Erythroblast (primary cell): ENCODE data around the gene TNFRSF18.

ENCODE experiments used
- GATA1 ChIP-seq: IDR thresholded peaks from 2 replicates; pipeline ENCODE4 v1.6.1; 2011; ENCODE audit warnings: low read depth, mild to moderate bottlenecking, control low read depth, low read length, moderate library complexity
- POLR2A ChIP-seq: IDR thresholded peaks from 2 replicates; pipeline ENCODE4 v1.6.1; 2011; ENCODE audit warnings: mild to moderate bottlenecking, low read length

DNA sequence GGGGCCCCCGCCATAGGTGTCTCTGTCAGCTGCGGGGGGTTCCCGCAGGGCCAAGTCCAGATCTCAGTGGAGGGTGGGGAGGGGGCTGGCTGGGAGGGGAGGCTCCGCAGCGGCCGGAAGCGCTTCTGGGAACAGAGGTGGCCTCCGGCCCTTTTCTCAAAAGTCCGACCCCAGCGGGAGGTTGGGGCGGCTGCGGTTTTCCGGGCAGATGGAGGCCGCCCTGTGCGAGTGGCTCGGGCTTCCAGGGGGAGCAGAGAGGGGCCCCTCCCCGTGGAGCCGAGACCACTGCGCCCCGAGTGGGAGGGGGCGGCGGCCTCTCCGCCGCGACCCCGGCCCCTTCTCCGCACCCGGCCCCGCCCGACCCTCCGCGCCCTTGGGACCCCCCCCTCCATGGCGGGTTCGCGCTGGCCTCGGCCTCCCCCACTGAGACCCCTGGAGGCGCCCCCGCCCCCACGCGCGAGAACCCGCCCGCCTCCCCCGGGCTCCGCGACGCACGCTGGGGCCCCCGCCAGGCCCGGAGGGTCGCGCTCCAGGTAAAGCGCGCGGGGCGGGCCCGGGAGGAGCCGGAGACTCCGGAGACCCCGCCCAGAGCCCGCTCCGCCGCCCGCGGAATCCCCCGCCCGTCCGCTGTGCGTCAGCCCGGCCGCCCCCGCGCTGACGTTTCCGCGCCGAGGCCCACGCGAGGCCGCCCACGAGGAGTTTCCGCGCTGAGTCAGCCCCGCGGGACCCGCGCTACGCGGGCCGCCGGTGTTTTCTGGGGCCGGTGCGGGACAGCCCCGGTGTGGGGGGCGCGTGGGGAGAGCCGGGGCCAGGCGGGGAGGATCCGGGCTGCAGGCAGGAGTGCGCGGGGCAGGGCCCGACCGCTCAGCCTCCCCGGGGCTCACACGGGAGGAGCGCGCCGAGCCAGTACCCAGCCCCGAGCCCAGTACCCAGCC, 5.2 kb downstream of the TNFRSF18 start:
- TF ChIP-seq POLR2A (no peak), GATA1 (no peak)
